Calu3 (cell line): ENCODE data around the gene PEX10. TPM values are rescaled to one million over a fixed set of nuclear protein-coding genes. Genes with fewer than 3 reads are reported as not detected.

Source experiments
- BruUV-seq: library from RNA; stranded (reverse); fragments of 400-500 nt; replicated peaks from 2 replicates; lab custom pipeline; 2021; lab: Mats Ljungman, UMichigan
- CTCF ChIA-PET: fragments of 300-600 bp; sonication (Branson Sonifier 250); formaldehyde crosslinking; loops from one replicate; lab custom pipeline; 2022; ENCODE audit warnings: antibody characterized with exemption; lab: Charles Lee
- DNase-seq: peaks from one replicate; pipeline ENCODE4 v3.0.0; 2022
- H3K27ac Mint-ChIP-seq: one replicate; pipeline ENCODE4 v1.8.0; 2022; ENCODE audit warnings: mixed read lengths; ENCODE audit not compliant: unreplicated experiment
- H3K27me3 Mint-ChIP-seq: one replicate; pipeline ENCODE4 v1.8.0; 2022; ENCODE audit warnings: mixed read lengths; ENCODE audit not compliant: unreplicated experiment
- H3K36me3 Mint-ChIP-seq: one replicate; pipeline ENCODE4 v1.8.0; 2022; ENCODE audit warnings: mild to moderate bottlenecking, moderate library complexity, mixed read lengths; ENCODE audit not compliant: insufficient read depth, unreplicated experiment
- H3K4me1 Mint-ChIP-seq: one replicate; pipeline ENCODE4 v1.8.0; 2022; ENCODE audit warnings: mild to moderate bottlenecking, low read depth, mixed read lengths; ENCODE audit not compliant: unreplicated experiment
- H3K4me3 Mint-ChIP-seq: one replicate; pipeline ENCODE4 v1.8.0; 2022; ENCODE audit warnings: mild to moderate bottlenecking, low read depth, moderate library complexity, mixed read lengths; ENCODE audit not compliant: unreplicated experiment
- H3K9me3 Mint-ChIP-seq: one replicate; pipeline ENCODE4 v1.8.0; 2022; ENCODE audit warnings: low read depth, mixed read lengths; ENCODE audit not compliant: unreplicated experiment
- CTCF ChIP-seq: fragments of 200-600 bp; IDR thresholded peaks from one replicate; pipeline ENCODE4 v1.8.0; 2022; ENCODE audit warnings: antibody characterized with exemption; ENCODE audit not compliant: unreplicated experiment
- intact Hi-C: fragments of 100-400 bp; cut with micrococcal nuclease; formaldehyde crosslinking; loops from one replicate; pipeline ENCODE4 v1.10.0; 2022; ENCODE audit not compliant: unreplicated experiment
- total RNA-seq: library from RNA; stranded (reverse); gene quantifications from 2 replicates; pipeline ENCODE4 v1.2.3, GENCODE V29; 2022

Gene PEX10
- total RNA-seq, 1 experiment from 2014 or later = 24.0 TPM

- Mint-ChIP-seq H3K27ac (no peak overlapping the region), H3K27me3 (no peaks in the 10 kb centered on the region), H3K4me3 (no peak overlapping the region), H3K4me1 (no peaks in the 10 kb centered on the region), H3K36me3 (peaks cover 9% of the 10 kb centered on the region), H3K9me3 (no peaks in the 10 kb centered on the region)
- DNase-seq = no peak
- CTCF ChIA-PET = no interaction called here
- intact Hi-C loops = loop anchor here (5.0 kb wide), 1 partner anchor 183 kb away; no protein-coding TSS in a partner anchor
- BruUV-seq = no TSS peak
- TF ChIP-seq CTCF = no peak
These were observed 32.5 kb downstream of the PEX10 start for GRCh38 chr1:2379733-2380404.

GRCh38 chr1:2378956-2379732 is 33.2 kb downstream of the PEX10 start:
- Mint-ChIP-seq H3K27me3 (no peaks in the 10 kb centered on the region), H3K36me3 (peaks cover 11% of the 10 kb centered on the region), H3K9me3 (no peaks in the 10 kb centered on the region), H3K4me1 (no peaks in the 10 kb centered on the region), H3K27ac (no peak overlapping the region), H3K4me3 (no peak overlapping the region)
- CTCF ChIA-PET = no interaction called here
- BruUV-seq = no TSS peak
- DNase-seq = no peak
- no peak for TF ChIP-seq CTCF
- intact Hi-C loops = no loop called here

GRCh38 chr1:2378441-2378851 is 33.9 kb downstream of the PEX10 start:
- H3K36me3 Mint-ChIP-seq = peaks cover 15% of the 10 kb centered on the region
- no peak overlapping the region for H3K4me3 Mint-ChIP-seq
- H3K4me1 Mint-ChIP-seq = no peaks in the 10 kb centered on the region
- H3K9me3 Mint-ChIP-seq = no peaks in the 10 kb centered on the region
- DNase-seq = no peak
- no peaks in the 10 kb centered on the region for H3K27me3 Mint-ChIP-seq
- BruUV-seq = no TSS peak
- no peak overlapping the region for H3K27ac Mint-ChIP-seq
- TF ChIP-seq CTCF = no peak
- CTCF ChIA-PET = no interaction called here
- intact Hi-C loops = no loop called here

GRCh38 chr1:2377751-2378440 is 34.5 kb downstream of the PEX10 start:
- Mint-ChIP-seq H3K27me3 (no peaks in the 10 kb centered on the region), H3K27ac (no peak overlapping the region), H3K9me3 (no peaks in the 10 kb centered on the region), H3K36me3 (peaks cover 15% of the 10 kb centered on the region), H3K4me1 (no peaks in the 10 kb centered on the region), H3K4me3 (no peak overlapping the region)
- intact Hi-C loops = no loop called here
- no peak for DNase-seq
- no TSS peak for BruUV-seq
- CTCF ChIA-PET = no interaction called here
- TF ChIP-seq CTCF = no peak
